GM19395 (cell line): Measurements from ENCODE around the gene SLC26A9.

Source experiments
- ATAC-seq: cut with Tn5 transposase; IDR thresholded peaks from one replicate; pipeline ENCODE4 v1.9.1; 2021; ENCODE audit warnings: mild to moderate bottlenecking, moderate library complexity; ENCODE audit not compliant: unreplicated experiment

Gene SLC26A9

GRCh38 chr1:205974712-205975111 is 31.5 kb upstream of the SLC26A9 start:
- no peak for ATAC-seq

GRCh38 chr1:205973377-205974232 is 30.3 kb upstream of the SLC26A9 start:
- ATAC-seq: no peak

GRCh38 chr1:205972491-205973168 is 29.4 kb upstream of the SLC26A9 start:
- ATAC-seq: no peak

GRCh38 chr1:205972081-205972480 is 28.8 kb upstream of the SLC26A9 start:
- ATAC-seq: no peak

- ATAC-seq: no peak
Observed at GRCh38 chr1:205971082-205971481, 27.8 kb upstream of the SLC26A9 start.

GRCh38 chr1:205970486-205970885 is 27.2 kb upstream of the SLC26A9 start:
- ATAC-seq: no peak

- no peak for ATAC-seq
Observed at GRCh38 chr1:205969229-205969628, 26.0 kb upstream of the SLC26A9 start.

GRCh38 chr1:205967554-205968335 is 24.5 kb upstream of the SLC26A9 start:
- ATAC-seq: no peak

- ATAC-seq: no peak
Observed at GRCh38 chr1:205965036-205965884, 22.0 kb upstream of the SLC26A9 start.

GRCh38 chr1:205963352-205964155 is 20.3 kb upstream of the SLC26A9 start:
- no peak for ATAC-seq

GRCh38 chr1:205962821-205963221 is 19.6 kb upstream of the SLC26A9 start:
- ATAC-seq: no peak

- ATAC-seq: no peak
Observed at GRCh38 chr1:205961991-205962820, 18.9 kb upstream of the SLC26A9 start.

- no peak for ATAC-seq
Observed at GRCh38 chr1:205961405-205961804, 18.1 kb upstream of the SLC26A9 start.

- no peak for ATAC-seq
Observed at GRCh38 chr1:205959789-205960188, 16.5 kb upstream of the SLC26A9 start.

GRCh38 chr1:205955499-205955898 is 12.2 kb upstream of the SLC26A9 start:
- ATAC-seq: no peak

- ATAC-seq: no peak
Observed at GRCh38 chr1:205954819-205955404, 11.7 kb upstream of the SLC26A9 start.

GRCh38 chr1:205951746-205952145 is 8.5 kb upstream of the SLC26A9 start:
- ATAC-seq: no peak

- ATAC-seq: no peak
Observed at GRCh38 chr1:205950826-205951549, 7.7 kb upstream of the SLC26A9 start.
